C1 segment of cervical spinal cord (tissue), 14 donors: ENCODE measurements around the gene SDK2.

ENCODE experiments used
- DNase-seq, 14 donors: peaks; one replicate each; lab custom pipeline; 2025; lab: John Stamatoyannopoulos, UW

Gene SDK2

GRCh38 chr17:73589363-73589980, 54.8 kb downstream of the SDK2 start:
- no peak for DNase-seq

DNA sequence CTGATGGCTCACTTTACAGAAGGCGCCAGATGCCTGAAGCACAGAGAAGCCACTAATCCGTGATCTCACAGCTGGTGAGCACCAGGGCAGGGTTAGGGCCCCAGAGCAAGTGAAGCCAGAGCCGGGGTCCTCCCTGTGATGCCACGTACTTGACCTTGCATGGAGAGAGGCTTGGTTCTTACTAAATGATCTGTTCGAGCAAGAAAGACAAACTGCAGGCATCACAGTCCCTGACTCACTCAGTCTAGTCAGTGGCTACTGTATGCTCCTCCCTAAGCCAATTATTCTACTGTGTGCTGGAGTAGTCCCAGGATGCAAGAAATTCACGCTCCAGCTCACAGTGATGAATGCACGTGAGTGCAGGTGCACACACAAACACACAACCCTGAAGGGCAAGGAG, 55.4 kb downstream of the SDK2 start:
- DNase-seq = no peak

DNA sequence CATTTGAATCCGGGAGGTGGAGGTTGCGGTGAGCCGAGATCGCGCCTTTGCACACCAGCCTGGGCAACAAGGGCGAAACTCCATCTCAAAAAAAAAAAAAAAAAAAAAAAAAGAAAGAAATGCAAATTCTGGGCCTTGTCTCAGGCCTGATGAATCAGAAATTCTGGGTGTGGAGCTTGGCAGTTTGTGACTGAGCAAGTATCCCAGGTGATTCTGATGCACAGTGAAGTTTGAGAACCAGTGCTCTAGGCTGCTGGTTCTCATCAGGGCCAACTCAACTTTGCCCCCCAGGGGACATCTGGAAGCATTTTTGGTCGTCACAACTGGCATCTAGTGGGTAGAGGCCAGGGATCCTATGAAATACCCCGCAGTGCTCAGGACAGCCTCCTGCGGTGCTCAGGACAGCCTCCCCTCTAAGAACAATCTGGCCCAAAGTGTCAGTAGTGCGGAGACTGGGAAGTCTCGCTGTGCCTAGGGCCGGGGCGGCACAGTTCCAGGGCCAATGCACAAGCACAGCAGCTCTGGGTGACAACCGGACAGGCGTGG, 55.9 kb downstream of the SDK2 start:
- DNase-seq = no peak

DNA sequence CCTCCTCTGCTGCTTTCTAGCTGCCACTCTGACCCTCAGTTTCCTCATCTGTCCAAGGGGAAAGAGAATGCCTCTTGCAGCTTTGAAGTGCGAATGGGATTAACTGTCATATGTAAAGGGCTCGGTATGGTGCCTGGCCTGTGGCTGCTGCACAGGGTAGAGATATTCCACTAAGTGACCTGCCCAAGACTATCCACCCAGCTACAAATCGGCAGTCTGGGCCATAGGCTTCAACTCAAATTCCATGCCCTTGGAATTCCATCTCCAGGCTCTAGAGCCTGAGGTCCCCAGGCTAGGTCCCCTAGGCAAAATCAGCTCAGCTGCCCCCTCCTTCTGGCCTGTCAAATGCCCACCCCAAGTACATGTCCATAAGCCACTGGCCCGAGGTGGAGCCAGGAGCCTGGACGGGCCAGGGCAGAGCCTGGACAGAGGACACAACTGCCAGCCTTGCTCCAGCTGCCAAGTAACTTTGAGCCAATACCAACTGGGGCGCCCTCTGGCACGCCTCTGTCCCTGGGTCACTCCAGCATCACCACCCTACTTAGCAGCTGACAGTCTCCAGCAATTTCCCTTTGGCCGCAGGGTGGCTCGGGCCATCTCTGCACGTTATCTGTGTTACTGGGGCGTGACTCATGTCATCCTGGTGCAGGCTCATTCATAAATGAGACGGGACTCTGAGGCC, 57.2 kb downstream of the SDK2 start:
- peak in 2 of 14 donors; percentile 6 to 12 for DNase-seq

- DNase-seq = no peak
Measured at GRCh38 chr17:73586275-73586832, 57.9 kb downstream of the SDK2 start.

DNA sequence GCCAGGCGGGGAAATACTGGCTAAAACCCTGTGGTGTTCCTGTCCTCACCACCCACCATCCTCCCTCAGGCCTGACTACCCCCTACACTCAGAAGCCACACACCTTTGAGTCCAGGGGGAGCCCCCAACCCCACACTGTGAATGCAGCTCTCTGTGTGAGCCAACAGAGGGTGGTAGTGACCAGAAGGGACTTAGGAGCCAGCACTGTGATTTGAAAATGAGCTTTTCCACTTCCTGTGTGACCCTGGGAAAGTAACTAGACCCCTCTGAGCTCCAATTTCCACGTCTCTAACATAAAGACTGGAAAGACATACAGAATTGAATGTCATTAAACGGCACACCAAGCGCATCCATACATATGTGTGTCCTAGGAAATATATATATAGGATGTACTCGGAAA, 58.7 kb downstream of the SDK2 start:
- DNase-seq = no peak

- DNase-seq = no peak
Measured at GRCh38 chr17:73584987-73585386, 59.3 kb downstream of the SDK2 start.

DNA sequence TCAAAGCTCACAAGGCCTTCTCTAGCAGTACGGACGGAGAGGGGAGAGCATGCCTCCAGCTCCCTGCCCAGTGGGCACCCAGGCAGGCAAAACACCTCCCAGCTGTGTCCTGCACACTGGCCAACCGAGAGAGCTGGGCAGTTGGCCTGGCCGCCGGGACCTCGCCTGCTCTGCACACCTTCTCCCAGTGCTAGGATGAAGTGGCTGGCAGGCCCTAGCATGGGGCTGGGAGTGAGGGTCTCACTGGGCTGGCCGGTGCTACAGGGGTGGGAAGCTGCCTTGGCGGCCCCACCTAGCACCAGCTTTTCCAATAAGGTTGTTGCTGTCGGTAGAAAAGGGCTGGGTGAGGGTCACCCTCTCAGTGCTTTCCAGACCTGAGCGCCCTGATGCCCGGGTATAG, 60.2 kb downstream of the SDK2 start:
- no peak for DNase-seq

DNA sequence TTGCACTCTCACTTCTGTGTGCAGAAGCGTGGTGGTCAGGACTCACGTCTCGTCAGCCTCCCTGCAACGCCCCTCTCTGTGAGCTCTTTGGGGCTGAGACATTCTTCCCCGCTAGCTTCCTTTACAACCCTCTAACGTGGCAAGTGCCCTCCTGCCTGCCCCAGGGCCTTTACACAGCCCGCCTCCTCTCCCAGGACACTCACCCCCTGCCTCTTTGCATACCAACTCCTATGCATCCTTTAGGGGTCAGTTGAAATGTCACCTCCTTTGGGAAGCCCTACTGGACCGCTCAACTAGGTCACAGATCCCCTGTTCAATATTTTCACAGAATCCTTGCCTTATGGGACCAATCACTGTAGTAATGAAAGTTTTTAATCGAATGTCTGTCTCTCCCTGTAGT, 61.4 kb downstream of the SDK2 start:
- DNase-seq = no peak

DNA sequence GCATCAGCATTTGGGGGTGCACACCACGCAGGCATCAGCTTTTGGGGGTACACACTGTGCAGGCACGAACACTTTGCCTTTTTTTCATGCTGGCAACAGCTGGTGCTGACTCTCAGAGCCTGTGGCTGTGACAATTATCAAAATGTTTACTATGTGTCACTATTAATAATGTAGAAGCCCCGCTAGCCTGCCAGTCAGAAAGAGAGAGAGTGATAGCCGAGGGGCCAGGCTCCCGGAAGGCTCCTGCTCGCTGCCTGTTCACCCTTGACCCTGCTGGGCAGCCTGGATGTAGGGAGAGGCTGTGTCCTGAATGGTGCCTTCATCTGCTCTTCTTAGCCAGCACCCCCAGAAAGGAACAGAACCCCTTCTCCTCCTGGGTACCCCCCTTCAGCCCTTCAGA, 61.9 kb downstream of the SDK2 start:
- DNase-seq = no peak

DNA sequence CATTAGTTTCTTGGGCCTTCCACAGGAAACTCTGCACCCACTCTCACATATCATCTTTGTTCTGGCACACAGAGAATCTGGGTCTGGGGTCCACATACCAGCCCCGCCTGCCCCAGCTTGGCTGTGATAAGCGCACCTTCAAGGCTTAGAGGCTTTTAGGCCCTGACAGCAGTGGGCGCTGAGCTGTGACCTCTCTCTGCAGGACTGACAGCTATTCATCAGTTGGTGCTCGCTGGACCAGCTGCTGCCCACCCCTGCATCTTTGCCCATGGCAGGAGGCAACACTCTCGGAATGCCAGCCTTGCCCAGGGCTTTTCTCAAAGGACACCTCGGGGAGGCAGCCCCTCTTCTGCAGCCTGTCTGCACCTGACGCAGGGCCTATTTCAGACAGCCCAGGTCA, 62.9 kb downstream of the SDK2 start:
- DNase-seq = no peak

DNA sequence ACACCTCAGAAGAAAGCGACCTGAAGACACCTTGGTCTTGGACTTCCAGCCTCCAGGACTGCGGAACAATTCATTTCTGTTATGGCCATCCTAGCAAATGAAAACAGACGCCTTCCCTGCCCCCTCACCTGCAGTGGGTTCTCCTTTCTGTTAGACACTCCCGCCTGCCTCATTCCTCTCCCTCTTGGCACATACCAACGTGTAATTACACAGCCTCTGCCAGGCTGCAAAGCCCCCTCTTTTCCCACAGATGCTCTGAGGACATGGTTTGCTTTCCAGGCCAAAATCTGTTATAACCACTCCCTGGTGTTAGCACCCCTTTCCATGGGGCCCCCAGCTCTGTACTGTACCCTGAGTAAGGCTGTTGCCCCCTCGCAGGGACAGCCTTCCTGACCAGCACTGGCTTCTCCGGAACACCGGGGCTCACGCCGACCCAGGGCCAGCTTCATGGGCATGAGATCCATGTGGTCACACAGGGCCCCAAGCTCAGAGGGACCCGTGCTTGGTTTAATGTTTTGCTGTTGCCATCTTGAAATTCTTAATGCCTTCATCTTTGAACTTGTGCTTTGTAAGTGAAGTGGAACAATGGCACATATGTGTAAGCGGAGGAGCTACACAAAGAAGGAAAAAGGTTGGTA, 64.1 kb downstream of the SDK2 start:
- no peak for DNase-seq

GRCh38 chr17:73576556-73577098, 67.6 kb downstream of the SDK2 start:
- DNase-seq = no peak

GRCh38 chr17:73575470-73576221, 68.6 kb downstream of the SDK2 start:
- no peak for DNase-seq

DNA sequence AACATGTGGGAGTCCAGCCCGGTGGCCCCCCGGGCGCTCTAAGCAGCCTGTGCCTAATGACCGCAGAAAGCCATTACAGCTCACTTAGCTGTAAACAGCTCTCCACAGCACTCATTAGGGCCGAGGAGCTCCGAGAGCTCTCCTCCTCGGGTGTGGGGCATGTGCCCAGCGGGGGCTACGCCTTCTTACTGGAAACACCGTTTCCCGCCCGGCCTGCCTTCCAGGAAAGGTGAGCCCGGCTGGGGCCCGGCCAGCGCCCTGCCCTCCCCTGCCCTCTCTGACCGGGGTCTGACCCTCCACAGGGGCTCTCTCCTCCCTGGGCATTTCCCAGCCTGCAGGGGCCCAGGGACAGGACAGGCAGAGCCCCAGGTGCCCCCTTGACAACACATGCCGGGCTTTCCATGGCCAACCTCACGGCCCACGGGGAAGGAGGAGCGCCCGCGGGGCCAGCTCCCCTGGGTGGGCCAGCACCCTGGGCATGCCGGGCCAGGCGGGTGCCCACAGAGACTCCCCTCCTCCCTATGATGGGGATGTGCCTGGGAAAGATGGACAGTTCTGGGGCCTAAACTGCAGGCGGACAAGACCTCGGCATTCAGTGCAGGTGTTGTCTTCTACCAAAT, 72.6 kb downstream of the SDK2 start:
- no peak for DNase-seq

DNA sequence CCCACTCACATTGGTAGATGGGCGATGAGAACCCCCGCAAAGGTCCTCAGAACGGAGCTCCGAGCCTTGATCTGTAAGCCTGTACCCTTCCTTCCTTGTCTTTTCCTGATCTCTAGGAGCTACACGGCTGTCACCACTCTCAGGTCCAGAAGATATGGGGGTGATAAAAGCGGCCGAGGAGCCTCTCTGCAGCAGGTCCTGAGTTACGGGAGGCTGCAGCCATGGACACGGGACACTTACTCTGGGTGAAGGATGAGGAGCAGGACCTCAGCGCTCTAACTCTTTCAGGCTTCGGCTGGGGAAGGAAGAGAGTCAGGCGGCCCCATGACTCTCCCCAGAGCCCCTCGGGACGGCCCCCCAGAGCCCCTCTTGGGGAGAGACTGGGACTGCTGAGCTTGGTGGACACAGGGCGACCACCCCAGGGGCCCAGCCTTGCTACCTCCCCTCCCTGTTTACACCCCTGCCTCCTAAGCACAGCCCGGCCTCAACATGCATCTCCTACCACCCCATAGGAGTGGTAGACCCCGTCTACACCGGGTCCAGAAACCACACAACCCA, 74.4 kb downstream of the SDK2 start:
- no peak for DNase-seq

- DNase-seq = no peak
Measured at GRCh38 chr17:73568934-73569333, 75.3 kb downstream of the SDK2 start.

GRCh38 chr17:73566905-73567782, 77.1 kb downstream of the SDK2 start:
- no peak for DNase-seq

DNA sequence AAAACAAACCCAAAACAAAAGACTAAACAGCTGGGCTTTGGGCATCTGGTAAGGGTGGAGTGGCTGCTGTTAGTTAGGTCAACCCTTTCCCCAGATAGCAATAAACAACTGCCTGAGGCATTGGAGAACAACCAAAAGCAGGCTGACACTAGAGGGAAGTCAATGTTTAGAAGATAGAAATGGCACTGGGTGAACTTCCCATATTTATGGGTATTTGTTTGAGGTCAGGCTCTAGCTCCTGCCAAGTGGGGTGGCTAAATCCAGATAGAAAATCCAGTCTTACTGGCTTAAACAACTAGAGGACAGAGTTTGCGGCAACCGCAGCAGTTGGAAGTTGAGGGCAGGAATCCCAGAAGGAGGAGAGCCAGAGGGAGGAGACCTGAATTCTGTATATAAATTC, 79.4 kb downstream of the SDK2 start:
- DNase-seq = no peak

DNA sequence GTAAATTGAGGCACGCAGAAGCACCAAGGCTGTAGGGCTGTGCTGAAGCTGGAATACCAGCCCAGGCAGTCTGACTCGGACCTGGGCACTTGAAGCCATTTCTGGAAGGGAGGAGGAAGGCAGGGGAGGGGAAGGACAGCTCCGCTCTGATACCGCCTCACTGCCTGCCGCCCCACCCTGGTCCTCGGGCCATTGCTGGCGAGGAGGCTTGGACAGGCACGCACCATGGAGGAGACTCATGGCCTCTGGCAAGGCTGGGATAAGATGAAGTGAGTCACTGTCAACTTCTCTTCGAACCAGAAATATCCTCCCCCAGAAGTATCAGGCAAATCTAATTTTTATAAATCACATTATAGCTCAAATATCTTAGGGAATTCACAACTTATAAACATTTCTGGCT, 81.3 kb downstream of the SDK2 start:
- DNase-seq = no peak
